HL-60 (cell line): ENCODE results near the gene RECQL5.

Experiments
- DNase-seq, 2 experiments: peaks; one replicate each; pipeline ENCODE4 v3.0.0-alpha.2; 2010 to 2020; ENCODE audit warnings: low read depth in 1 of 2, low spot score in 1 of 2
- H3K27ac ChIP-seq: fragments of 250-450 bp; sonication (Bioruptor Pico); replicated peaks from 2 replicates; pipeline ENCODE4 v1.5.1; 2020; ENCODE audit warnings: mild to moderate bottlenecking, moderate library complexity
- H3K27me3 ChIP-seq: fragments of 250-450 bp; sonication (Bioruptor Pico); 2 replicates; pipeline ENCODE4 v1.5.1; 2021; ENCODE audit warnings: mild to moderate bottlenecking, moderate library complexity; ENCODE audit not compliant: insufficient read depth, poor library complexity, severe bottlenecking
- H3K4me3 ChIP-seq: replicated peaks from 2 replicates; pipeline ENCODE4 v1.5.1; 2011; ENCODE audit warnings: mild to moderate bottlenecking, control low read depth, low read length; ENCODE audit not compliant: insufficient read depth
- CTCF ChIP-seq: IDR thresholded peaks from one replicate; pipeline ENCODE4 v1.5.1; 2011; ENCODE audit warnings: low read length, control low read depth, inconsistent platforms; ENCODE audit not compliant: insufficient read depth
- GABPA ChIP-seq: IDR thresholded peaks from 2 replicates; pipeline ENCODE4 v1.6.1; 2012; ENCODE audit warnings: low read depth
- POLR2AphosphoS5 ChIP-seq: IDR thresholded peaks from 2 replicates; pipeline ENCODE4 v1.6.1; 2012; ENCODE audit warnings: low read depth
- REST ChIP-seq: IDR thresholded peaks from 2 replicates; pipeline ENCODE4 v1.6.1; 2012; ENCODE audit warnings: low read depth; ENCODE audit not compliant: insufficient replicate concordance
- SPI1 ChIP-seq: IDR thresholded peaks from 2 replicates; pipeline ENCODE4 v1.6.1; 2012; ENCODE audit warnings: low read depth, mild to moderate bottlenecking, borderline replicate concordance

Gene RECQL5

GRCh38 chr17:75683583-75683982 lies 16.6 kb upstream of the RECQL5 start:
- no peak for DNase-seq
- TF ChIP-seq POLR2AphosphoS5 (no peak), REST (no peak), GABPA (no peak), CTCF (no peak), SPI1 (no peak)
- Histone ChIP-seq H3K4me3 (no peak overlapping the region), H3K27me3 (no peaks in the 10 kb centered on the region), H3K27ac (no peak overlapping the region)

- no peaks in the 10 kb centered on the region for H3K27me3 ChIP-seq
- DNase-seq, result no peak
- no peak overlapping the region for H3K4me3 ChIP-seq
- TF ChIP-seq REST, result no peak
- TF ChIP-seq GABPA, result no peak
- TF ChIP-seq POLR2AphosphoS5, result no peak
- no peak for TF ChIP-seq SPI1
- no peak for TF ChIP-seq CTCF
- no peak overlapping the region for H3K27ac ChIP-seq
Measured at GRCh38 chr17:75681289-75681688, 14.3 kb upstream of the RECQL5 start.

- no peak overlapping the region for H3K27ac ChIP-seq
Measured at GRCh38 chr17:75680431-75680830, 13.5 kb upstream of the RECQL5 start.

More at GRCh38 chr17:75680431-75680830, 13.5 kb upstream of the RECQL5 start:
- Histone ChIP-seq H3K4me3 (no peak overlapping the region), H3K27me3 (no peaks in the 10 kb centered on the region)
- no peak for DNase-seq
- no peak for TF ChIP-seq CTCF
- no peak for TF ChIP-seq POLR2AphosphoS5
- TF ChIP-seq GABPA, result no peak
- no peak for TF ChIP-seq SPI1
- no peak for TF ChIP-seq REST
